ENCODE measurements around the gene MZT2B.
"Not testable (repeated sequence)": the region's sequence is repeated elsewhere in the genome, so short reads cannot be mapped to it uniquely, and the experiment has no call there.

DNA sequence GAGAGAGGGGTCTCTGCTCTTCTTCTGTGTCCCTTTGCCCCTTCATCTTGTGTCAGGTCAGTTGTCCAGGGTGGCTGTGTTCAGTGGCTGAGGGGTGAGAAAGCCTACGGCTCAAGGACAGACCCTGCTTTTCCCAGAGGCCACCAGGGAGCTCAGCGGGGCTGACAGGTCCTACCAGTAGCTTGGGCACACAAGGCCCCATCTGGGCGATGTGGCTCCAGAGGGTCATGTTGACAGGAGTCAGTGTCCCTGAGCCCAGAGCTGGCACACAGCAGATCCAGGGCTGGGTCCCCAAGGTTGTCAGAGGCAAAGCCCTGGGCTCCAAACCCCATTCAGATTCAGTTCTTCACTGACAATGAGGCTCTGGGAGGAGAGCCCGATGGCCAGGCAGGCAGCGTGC lies 44.9 kb upstream of the MZT2B start:
- TF ChIP-seq CTCF, POLR2A (IDR thresholded peaks at IDR 0.05): not testable (repeated sequence)
